Endothelial cell of umbilical vein (primary cell): ENCODE data around the gene SLC1A6. TPM values are rescaled to one million over a fixed set of nuclear protein-coding genes. Genes with fewer than 3 reads are reported as not detected.

ENCODE experiments used
- BruUV-seq: library from RNA; stranded (reverse); fragments of 400-500 nt; replicated peaks from 2 replicates; lab custom pipeline; 2021; lab: Mats Ljungman, UMichigan
- CTCF ChIA-PET: fragments of 300-600, 350-600 bp; sonication (Branson Sonifier 250); formaldehyde crosslinking; loops from one replicate; lab custom pipeline; 2021; ENCODE audit warnings: antibody characterized with exemption, inconsistent platforms; lab: Charles Lee
- POLR2A ChIA-PET: fragments of 300-600, 350-600 bp; sonication (Branson Sonifier 250); formaldehyde crosslinking; loops from one replicate; lab custom pipeline; 2021; ENCODE audit warnings: antibody characterized with exemption, inconsistent platforms; lab: Charles Lee
- DNase-seq: peaks from one replicate; pipeline ENCODE4 v3.0.0-alpha.2; 2011; ENCODE audit warnings: low read depth, low spot score
- FAIRE-seq: peaks from 2 replicates; lab custom pipeline; 2011; peaks lifted over from hg19 to GRCh38; lab: Jason Lieb, UNC
- H2AFZ ChIP-seq: 2 replicates; pipeline ENCODE4 v1.6.0; 2012; ENCODE audit warnings: low read depth, low read length, control low read depth, inconsistent platforms
- H3K27ac ChIP-seq: 2 replicates; pipeline ENCODE4 v1.5.1; 2011; ENCODE audit warnings: low read depth, mild to moderate bottlenecking, control low read depth, low read length, moderate library complexity; ENCODE audit not compliant: insufficient read depth
- H3K27me3 ChIP-seq, 2 experiments: 2 replicates each; pipeline versions ENCODE4 v1.6.0 to v1.6.1; 2011; ENCODE audit warnings: low read length in 2 of 2, mixed read lengths in 1 of 2; ENCODE audit not compliant: control insufficient read depth in 2 of 2, insufficient read depth in 2 of 2
- H3K36me3 ChIP-seq, 2 experiments: 2 replicates in 1 of 2; 3 replicates in 1 of 2; pipeline ENCODE4 v1.5.1; 2011; ENCODE audit warnings: low read length in 2 of 2, mild to moderate bottlenecking in 1 of 2, moderate library complexity in 1 of 2; ENCODE audit not compliant: control insufficient read depth in 2 of 2, insufficient read depth in 2 of 2; ENCODE audit errors: extremely low read depth in 1 of 2
- H3K4me1 ChIP-seq: 3 replicates; pipeline ENCODE4 v1.5.1; 2011; ENCODE audit warnings: mild to moderate bottlenecking, low read length; ENCODE audit not compliant: control insufficient read depth, insufficient read depth; ENCODE audit errors: extremely low read depth
- H3K4me2 ChIP-seq: 2 replicates; pipeline ENCODE4 v1.6.1; 2011; ENCODE audit warnings: low read length, control low read depth, mixed read lengths; ENCODE audit not compliant: insufficient read depth
- H3K4me3 ChIP-seq, 3 experiments: fragments of 200-600 bp in 1 of 3; sonication (generic), shearing (Covaris generic) in 1 of 3; replicated peaks in 1 of 3; 2 replicates each; pipeline ENCODE4 v1.5.1; 2011 to 2016; ENCODE audit warnings: control low read depth in 3 of 3, low read length in 3 of 3, mild to moderate bottlenecking in 2 of 3, inconsistent platforms in 1 of 3, low read depth in 1 of 3, moderate library complexity in 1 of 3; ENCODE audit not compliant: insufficient read depth in 1 of 3
- H3K79me2 ChIP-seq: 2 replicates; pipeline ENCODE4 v1.6.0; 2012; ENCODE audit warnings: low read length, inconsistent platforms; ENCODE audit not compliant: control insufficient read depth, insufficient read depth
- H3K9ac ChIP-seq: replicated peaks from 2 replicates; pipeline ENCODE3; 2011; ENCODE audit warnings: low read length, control low read depth; ENCODE audit not compliant: insufficient read depth; ENCODE audit errors: extremely low read depth
- H3K9me1 ChIP-seq: replicated peaks from 3 replicates; pipeline ENCODE4 v1.6.0; 2011; ENCODE audit warnings: mild to moderate bottlenecking, low read length; ENCODE audit not compliant: control insufficient read depth, insufficient read depth; ENCODE audit errors: extremely low read depth
- H3K9me3 ChIP-seq: replicated peaks from 2 replicates; pipeline ENCODE4 v1.5.1; 2012; ENCODE audit warnings: low read length, inconsistent platforms; ENCODE audit not compliant: control insufficient read depth, insufficient read depth
- H4K20me1 ChIP-seq: replicated peaks from 2 replicates; pipeline ENCODE3; 2011; ENCODE audit warnings: mild to moderate bottlenecking, low read length; ENCODE audit not compliant: control insufficient read depth, insufficient read depth; ENCODE audit errors: extremely low read depth
- CTCF ChIP-seq, 2 donors: IDR thresholded peaks; 1 replicate in 1 of 2; 2 replicates in 1 of 2; pipeline ENCODE4 v1.5.1; 2011; ENCODE audit warnings: low read length in 2 of 2, mild to moderate bottlenecking in 2 of 2, moderate library complexity in 2 of 2, control low read depth in 1 of 2, inconsistent platforms in 1 of 2, low read depth in 1 of 2; ENCODE audit not compliant: insufficient read depth in 1 of 2; ENCODE audit errors: extremely low read depth in 1 of 2
- EZH2 ChIP-seq: IDR thresholded peaks from 2 replicates; pipeline ENCODE4 v1.6.1; 2012; ENCODE audit warnings: borderline replicate concordance, low read depth, mild to moderate bottlenecking, moderate library complexity, low read length, inconsistent platforms; ENCODE audit not compliant: severe bottlenecking
- FOS ChIP-seq: IDR thresholded peaks from 2 replicates; pipeline ENCODE4 v1.6.1; 2011; ENCODE audit warnings: mild to moderate bottlenecking, low read length, moderate library complexity, borderline replicate concordance; ENCODE audit not compliant: insufficient read depth
- GATA2 ChIP-seq: IDR thresholded peaks from 2 replicates; pipeline ENCODE4 v1.7.0; 2011; ENCODE audit warnings: low read depth, mild to moderate bottlenecking, moderate library complexity, mixed read lengths, low read length; ENCODE audit not compliant: insufficient read length, insufficient read depth
- JUN ChIP-seq: IDR thresholded peaks from 2 replicates; pipeline ENCODE4 v1.6.1; 2011; ENCODE audit warnings: borderline replicate concordance, low read depth; ENCODE audit not compliant: insufficient read length, insufficient read depth
- MYC ChIP-seq: IDR thresholded peaks from one replicate; pipeline ENCODE4 v1.6.1; 2011; ENCODE audit warnings: mild to moderate bottlenecking, low read depth, low read length
- POLR2A ChIP-seq: IDR thresholded peaks from 2 replicates; pipeline ENCODE4 v1.6.1; 2012; ENCODE audit warnings: low read depth, mild to moderate bottlenecking, control low read depth, low read length
- POLR2AphosphoS5 ChIP-seq: IDR thresholded peaks from 2 replicates; pipeline ENCODE4 v1.6.1; 2012; ENCODE audit warnings: low read depth, mild to moderate bottlenecking, control low read depth, low read length, moderate library complexity; ENCODE audit not compliant: insufficient read depth
- dilution Hi-C: fragments of 300-500 bp; cut with MboI; formaldehyde crosslinking; loops from one replicate; pipeline ENCODE4 v1.15.0; 2019; ENCODE audit warnings: low sequenced_read_pairs; ENCODE audit not compliant: extremely low pct_ligation_motif_present
- intact Hi-C: fragments of 100-400 bp; cut with micrococcal nuclease; formaldehyde crosslinking; loops from one replicate; pipeline ENCODE4 v1.10.0; 2022
- polyA plus RNA-seq, 4 experiments: library from polyadenylated mRNA; depleted of rRNA in 3 of 4; stranded (reverse) in 3 of 4; unstranded in 1 of 4; fragments of >200 nt; gene quantifications; 2 replicates each; pipeline versions ENCODE4 v1.2.1 to v1.2.3, GENCODE V29; 2011 to 2012; ENCODE audit warnings: missing spikeins in 1 of 4
- total RNA-seq: library from RNA; stranded (reverse); gene quantifications from 2 replicates; pipeline ENCODE4 v1.2.3, GENCODE V29; 2021
- TF ChIP-seq, protein P1 (sequence below): IDR thresholded peaks from 2 replicates; pipeline ENCODE4 v1.6.1; 2011; ENCODE audit not compliant: insufficient read depth, insufficient read length

The SLC1A6 gene
- total and polyA plus RNA-seq, 2 donors (not counting 3 experiments of a cell fraction or from before 2014, with no cell fraction given): not detected

DNA sequence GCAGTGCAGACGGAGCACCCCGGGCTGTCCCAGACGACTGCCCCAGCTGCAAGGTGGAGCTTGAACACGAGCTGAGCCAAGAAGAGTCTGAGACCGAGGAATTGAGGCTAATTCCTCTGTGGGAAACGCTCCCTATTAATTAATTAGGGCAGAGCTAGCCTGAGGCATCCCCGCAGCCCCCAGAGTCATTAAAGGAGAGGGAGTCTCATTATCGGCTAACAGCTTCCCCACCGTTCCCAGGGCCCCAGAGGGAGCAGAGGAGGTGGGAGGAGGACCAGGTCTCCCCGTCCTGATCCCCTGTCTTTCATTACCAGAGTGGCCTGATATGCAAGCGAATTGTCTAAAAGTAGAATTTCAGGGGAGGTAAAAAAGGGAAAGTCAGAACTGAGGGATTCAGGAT lies 13.1 kb upstream of the SLC1A6 start:
- no TSS peak for BruUV-seq
- no peaks in the 10 kb centered on the region for H3K79me2 ChIP-seq
- H4K20me1 ChIP-seq: no peaks in the 10 kb centered on the region
- no peaks in the 10 kb centered on the region for H3K4me1 ChIP-seq
- no peaks in the 10 kb centered on the region for H3K36me3 ChIP-seq
- no peak overlapping the region for H3K9ac ChIP-seq
- H3K4me3 ChIP-seq: no peak overlapping the region
- no peaks in the 10 kb centered on the region for H3K9me3 ChIP-seq
- no peak overlapping the region for H2AFZ ChIP-seq
- H3K4me2 ChIP-seq: no peak overlapping the region
- no peak overlapping the region for H3K27ac ChIP-seq
- POLR2A ChIA-PET: no interaction called here
- DNase-seq: no peak
- CTCF ChIA-PET: no interaction called here
- no peaks in the 10 kb centered on the region for H3K27me3 ChIP-seq
- dilution Hi-C loops (no loop called here), intact Hi-C loops (no loop called here)
- no peak for FAIRE-seq
- no peaks in the 10 kb centered on the region for H3K9me1 ChIP-seq
- TF ChIP-seq GATA2 (no peak), MYC (no peak), JUN (no peak), POLR2AphosphoS5 (no peak), FOS (no peak), EZH2 (no peak), POLR2A (no peak), CTCF (IDR thresholded peaks at IDR 0.05; ENCODE audit: extremely low read depth in 1 of 2, insufficient read depth in 1 of 2, low read depth in 1 of 2, low read length in 2 of 2) (no peak)
- TF ChIP-seq, protein P1, sequence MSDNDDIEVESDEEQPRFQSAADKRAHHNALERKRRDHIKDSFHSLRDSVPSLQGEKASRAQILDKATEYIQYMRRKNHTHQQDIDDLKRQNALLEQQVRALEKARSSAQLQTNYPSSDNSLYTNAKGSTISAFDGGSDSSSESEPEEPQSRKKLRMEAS: no peak
